ENCODE data around the gene BCL11A.

- TF ChIP-seq CTCF (IDR thresholded peaks at IDR 0.05), result no peak
- no peak for TF ChIP-seq POLR2A (IDR thresholded peaks at IDR 0.05)
- TF ChIP-seq EP300 (IDR thresholded peaks at IDR 0.05), result no peak
Measured at GRCh38 chr2:60517446-60517845, 36.0 kb downstream of the BCL11A start.
